Forelimb muscle (tissue), 1 donor: Measurements from ENCODE around the gene EEF1AKMT3. TPM values are rescaled to one million over a fixed set of nuclear protein-coding genes. Genes with fewer than 3 reads are reported as not detected.

Experiments
- polyA plus RNA-seq: library from polyadenylated mRNA; unstranded; fragments of 120-200 nt; gene quantifications from one replicate; pipeline ENCODE4 v1.2.1, GENCODE V29; 2013; ENCODE audit not compliant: insufficient read length

EEF1AKMT3 gene
- polyA plus RNA-seq, 1 donor, result 6.9 TPM

Other genes starting within 250 kb of the EEF1AKMT3 start
- gene MBD6, start 249.8 kb upstream of the EEF1AKMT3 start, polyA plus RNA-seq, result 43.1 TPM
- gene DCTN2, start 225.4 kb upstream of the EEF1AKMT3 start, polyA plus RNA-seq, result 148 TPM
- gene KIF5A, start 222.6 kb upstream of the EEF1AKMT3 start, polyA plus RNA-seq, result 0.03 TPM
- 10.6 TPM for gene PIP4K2C, start 181.4 kb upstream of the EEF1AKMT3 start, polyA plus RNA-seq
- gene DTX3, start 167.8 kb upstream of the EEF1AKMT3 start, polyA plus RNA-seq, result 22.4 TPM
- 25.4 TPM for gene ARHGEF25, start 161.2 kb upstream of the EEF1AKMT3 start, polyA plus RNA-seq
- 2.1 TPM for gene B4GALNT1, start 139.4 kb upstream of the EEF1AKMT3 start, polyA plus RNA-seq
- 107 TPM for gene OS9, start 78.5 kb upstream of the EEF1AKMT3 start, polyA plus RNA-seq
- 8.2 TPM for gene AGAP2, start 33.9 kb upstream of the EEF1AKMT3 start, polyA plus RNA-seq
- 40.9 TPM for gene TSPAN31, start 27.6 kb upstream of the EEF1AKMT3 start, polyA plus RNA-seq
- gene CDK4, start 20.3 kb upstream of the EEF1AKMT3 start, polyA plus RNA-seq, result 134 TPM
- gene MARCHF9, start 17.5 kb upstream of the EEF1AKMT3 start, polyA plus RNA-seq, result 8.3 TPM
- gene CYP27B1, start 5.5 kb upstream of the EEF1AKMT3 start, polyA plus RNA-seq, result 0.86 TPM
- 24.4 TPM for gene METTL1, start 509 bp upstream of the EEF1AKMT3 start, polyA plus RNA-seq
- 30.0 TPM for gene TSFM, start 10.2 kb downstream of the EEF1AKMT3 start, polyA plus RNA-seq
- 24.6 TPM for gene AVIL, start 46.1 kb downstream of the EEF1AKMT3 start, polyA plus RNA-seq
- gene CTDSP2, start 74.1 kb downstream of the EEF1AKMT3 start, polyA plus RNA-seq, result 195 TPM
- 5.3 TPM for gene ATP23, start 169.0 kb downstream of the EEF1AKMT3 start, polyA plus RNA-seq